GM12864 (cell line): ENCODE data around the gene SCP2.
A peak's percentile ranks its signal among the peaks of the same experiment; 100 is the strongest.

Experiments used
- DNase-seq: peaks from one replicate; pipeline ENCODE4 v3.0.0-alpha.2; 2011; ENCODE audit warnings: low read depth
- H3K4me3 ChIP-seq: 2 replicates; pipeline ENCODE4 v1.5.1; 2011; ENCODE audit warnings: mild to moderate bottlenecking, low read depth, low read length, control low read depth
- CTCF ChIP-seq: IDR thresholded peaks from 2 replicates; pipeline ENCODE4 v1.5.1; 2011; ENCODE audit warnings: low read depth, mild to moderate bottlenecking, moderate library complexity, low read length, control low read depth, inconsistent platforms; ENCODE audit errors: missing control alignments

The SCP2 gene

GRCh38 chr1:53020588-53020987 lies 93.5 kb downstream of the SCP2 start:
- H3K4me3 ChIP-seq: no peak overlapping the region
- DNase-seq: no peak
- TF ChIP-seq CTCF: no peak

- peak; percentile 15 for TF ChIP-seq CTCF
- DNase-seq: no peak
- no peak overlapping the region for H3K4me3 ChIP-seq
Observed at GRCh38 chr1:53022179-53022578, 95.1 kb downstream of the SCP2 start.

GRCh38 chr1:53023546-53023945 lies 96.5 kb downstream of the SCP2 start:
- TF ChIP-seq CTCF: no peak
- DNase-seq: no peak
- no peak overlapping the region for H3K4me3 ChIP-seq

GRCh38 chr1:53024117-53024516 lies 97.0 kb downstream of the SCP2 start:
- H3K4me3 ChIP-seq: no peak overlapping the region
- TF ChIP-seq CTCF: no peak
- DNase-seq: no peak

GRCh38 chr1:53025034-53025768 lies 98.1 kb downstream of the SCP2 start:
- no peak for TF ChIP-seq CTCF
- no peak overlapping the region for H3K4me3 ChIP-seq
- DNase-seq: no peak

GRCh38 chr1:53025769-53026112 lies 98.7 kb downstream of the SCP2 start:
- TF ChIP-seq CTCF: no peak
- DNase-seq: no peak
- H3K4me3 ChIP-seq: no peak overlapping the region

GRCh38 chr1:53026254-53026653 lies 99.2 kb downstream of the SCP2 start:
- no peak overlapping the region for H3K4me3 ChIP-seq
- DNase-seq: no peak
- no peak for TF ChIP-seq CTCF
